Testis (tissue), 2 donors: ENCODE data around the gene AUTS2.

Experiments used
- CTCF ChIP-seq, 3 experiments: fragments of 450-650 bp in 2 of 3; fragments of 200-600 bp in 1 of 3; sonication (generic) in 1 of 3; IDR thresholded peaks; one replicate each; pipeline ENCODE4 v1.5.1; 2016 to 2019; ENCODE audit warnings: antibody characterized with exemption in 3 of 3, mild to moderate bottlenecking in 2 of 3, moderate library complexity in 1 of 3
- POLR2A ChIP-seq: fragments of 450-650 bp; IDR thresholded peaks from one replicate; pipeline ENCODE4 v1.6.1; 2017; ENCODE audit warnings: antibody characterized with exemption, mild to moderate bottlenecking, moderate library complexity

- TF ChIP-seq CTCF (IDR thresholded peaks at IDR 0.05): no peak
- TF ChIP-seq POLR2A: no peak
Measured at GRCh38 chr7:69615685-69616084, 17.4 kb downstream of the AUTS2 start.
